Endodermal cell (in vitro differentiated cells): ENCODE measurements around the gene MAST3. TPM values are rescaled to one million over a fixed set of nuclear protein-coding genes. Genes with fewer than 3 reads are reported as not detected.

ENCODE experiments used
- DNase-seq: peaks from one replicate; pipeline ENCODE4 v3.0.0-alpha.2; 2017
- H3K27ac ChIP-seq: 2 replicates; pipeline ENCODE4 v1.5.1; 2013; ENCODE audit warnings: mild to moderate bottlenecking, low read depth, low read length, moderate library complexity
- H3K27me3 ChIP-seq: 2 replicates; pipeline ENCODE4 v1.6.1; 2013; ENCODE audit warnings: mild to moderate bottlenecking, low read length, moderate library complexity; ENCODE audit not compliant: insufficient read depth, control insufficient read depth, poor library complexity, severe bottlenecking
- H3K36me3 ChIP-seq: 2 replicates; pipeline ENCODE4 v1.7.0; 2013; ENCODE audit warnings: mild to moderate bottlenecking, low read length, moderate library complexity; ENCODE audit not compliant: control insufficient read depth, insufficient read depth
- H3K4me1 ChIP-seq: one replicate; pipeline ENCODE4 v1.7.0; 2013; ENCODE audit warnings: low read length; ENCODE audit not compliant: control insufficient read depth, insufficient read depth
- H3K4me3 ChIP-seq: 2 replicates; pipeline ENCODE4 v1.5.1; 2013; ENCODE audit warnings: mild to moderate bottlenecking, low read length, moderate library complexity
- H3K9ac ChIP-seq: 2 replicates; pipeline ENCODE4 v1.6.1; 2013; ENCODE audit warnings: mild to moderate bottlenecking, low read length, moderate library complexity; ENCODE audit not compliant: poor library complexity, severe bottlenecking; ENCODE audit errors: extremely low read depth
- H3K9me3 ChIP-seq: 2 replicates; pipeline ENCODE4 v1.6.1; 2013; ENCODE audit warnings: mild to moderate bottlenecking, low read length, moderate library complexity; ENCODE audit not compliant: control insufficient read depth
- H3K27ac Mint-ChIP-seq: 2 replicates; pipeline ENCODE4 v1.8.0; 2020; ENCODE audit warnings: mixed read lengths
- H3K27me3 Mint-ChIP-seq: 2 replicates; pipeline ENCODE4 v1.8.0; 2021; ENCODE audit warnings: mild to moderate bottlenecking, mixed read lengths; ENCODE audit not compliant: insufficient read depth
- H3K36me3 Mint-ChIP-seq: 2 replicates; pipeline ENCODE4 v1.8.0; 2020; ENCODE audit warnings: low read depth, mixed read lengths
- H3K4me1 Mint-ChIP-seq: 2 replicates; pipeline ENCODE4 v1.8.0; 2020; ENCODE audit warnings: mixed read lengths
- H3K4me3 Mint-ChIP-seq: 2 replicates; pipeline ENCODE4 v1.8.0; 2020; ENCODE audit warnings: mild to moderate bottlenecking, moderate library complexity, mixed read lengths
- H3K9me3 Mint-ChIP-seq: 2 replicates; pipeline ENCODE4 v1.8.0; 2020; ENCODE audit warnings: mild to moderate bottlenecking, mixed read lengths
- CTCF ChIP-seq: fragments of 200-600 bp; sonication (generic); conservative IDR thresholded peaks from 2 replicates; pipeline ENCODE4 v1.5.0; 2021; ENCODE audit warnings: antibody characterized with exemption, mild to moderate bottlenecking
- WGBS, 2 experiments: methylation state at CpG; one replicate each; pipeline versions ENCODE4 v1.1.5 to v1.1.7; 2013; ENCODE audit warnings: missing lambda C conversion rate in 2 of 2, mixed read lengths in 1 of 2; ENCODE audit not compliant: insufficient coverage in 1 of 2, insufficient read length in 1 of 2; 5-methylcytosine and 5-hydroxymethylcytosine counted together
- total RNA-seq, 2 donors: library from RNA; stranded (reverse); fragmentation: NEBNext Ultra II Directional in 1 of 2; extraction: Animal tissue kit (Norgen Biotek cat#: 25700) in 1 of 2; gene quantifications; 2 replicates in 1 of 2; 3 replicates in 1 of 2; pipeline ENCODE4 v1.2.1, GENCODE V29; 2021

The MAST3 gene
- total RNA-seq, 2 donors from 2014 or later, result 13.0 to 15.1 TPM

DNA sequence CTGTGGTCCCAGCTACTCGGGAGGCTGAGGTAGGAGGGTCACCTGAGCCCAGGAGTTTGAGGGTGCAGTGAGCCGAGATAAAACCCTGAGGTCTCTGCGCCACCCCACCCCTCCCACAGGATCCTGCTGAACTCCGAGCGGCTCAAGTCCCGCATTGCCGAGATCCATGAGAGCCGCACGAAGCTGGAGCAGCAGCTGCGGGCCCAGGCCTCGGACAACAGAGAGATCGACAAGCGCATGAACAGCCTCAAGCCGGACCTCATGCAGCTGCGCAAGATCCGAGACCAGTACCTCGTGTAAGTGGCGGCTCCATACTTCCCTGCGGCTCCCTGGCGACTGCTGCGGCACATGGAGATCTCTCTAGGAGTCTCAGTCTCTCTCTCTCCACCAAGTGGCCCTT lies 69.4 kb downstream of the MAST3 start:
- no peak for TF ChIP-seq CTCF
- WGBS, 2 experiments, result 96% methylated on average over 20 to 21 of the region's 21 CpGs
- no peaks in the 10 kb centered on the region for H3K4me1 Mint-ChIP-seq

GRCh38 chr19:18167975-18168645 lies 70.5 kb downstream of the MAST3 start:
- Mint-ChIP-seq H3K9me3 (no peaks in the 10 kb centered on the region), H3K36me3 (peaks cover 57% of the 10 kb centered on the region), H3K4me1 (no peaks in the 10 kb centered on the region), H3K27ac (peak overlapping the region; percentile 48), H3K27me3 (no peaks in the 10 kb centered on the region), H3K4me3 (no peak overlapping the region)
- H3K9me3 ChIP-seq, result no peaks in the 10 kb centered on the region
- no peaks in the 10 kb centered on the region for H3K27me3 ChIP-seq
- TF ChIP-seq CTCF, result peak; percentile 84
- H3K9ac ChIP-seq, result no peak overlapping the region
- H3K4me3 ChIP-seq, result no peak overlapping the region
- H3K36me3 ChIP-seq, result peaks cover 34% of the 10 kb centered on the region
- no peaks in the 10 kb centered on the region for H3K4me1 ChIP-seq
- peak; percentile 84 for DNase-seq
- H3K27ac ChIP-seq, result no peak overlapping the region
- 77 to 92% methylated on average over 8 to 14 of the region's 14 CpGs for WGBS, 2 experiments

More for the DNA sequence above, 69.4 kb downstream of the MAST3 start:
- Mint-ChIP-seq H3K9me3 (no peaks in the 10 kb centered on the region), H3K4me3 (no peak overlapping the region), H3K27me3 (no peaks in the 10 kb centered on the region), H3K36me3 (peaks cover 62% of the 10 kb centered on the region), H3K27ac (no peak overlapping the region)
- Histone ChIP-seq H3K4me3 (no peak overlapping the region), H3K36me3 (peaks cover 43% of the 10 kb centered on the region), H3K9me3 (no peaks in the 10 kb centered on the region), H3K9ac (no peak overlapping the region), H3K4me1 (no peaks in the 10 kb centered on the region), H3K27me3 (no peaks in the 10 kb centered on the region), H3K27ac (no peak overlapping the region)
- DNase-seq, result no peak

DNA sequence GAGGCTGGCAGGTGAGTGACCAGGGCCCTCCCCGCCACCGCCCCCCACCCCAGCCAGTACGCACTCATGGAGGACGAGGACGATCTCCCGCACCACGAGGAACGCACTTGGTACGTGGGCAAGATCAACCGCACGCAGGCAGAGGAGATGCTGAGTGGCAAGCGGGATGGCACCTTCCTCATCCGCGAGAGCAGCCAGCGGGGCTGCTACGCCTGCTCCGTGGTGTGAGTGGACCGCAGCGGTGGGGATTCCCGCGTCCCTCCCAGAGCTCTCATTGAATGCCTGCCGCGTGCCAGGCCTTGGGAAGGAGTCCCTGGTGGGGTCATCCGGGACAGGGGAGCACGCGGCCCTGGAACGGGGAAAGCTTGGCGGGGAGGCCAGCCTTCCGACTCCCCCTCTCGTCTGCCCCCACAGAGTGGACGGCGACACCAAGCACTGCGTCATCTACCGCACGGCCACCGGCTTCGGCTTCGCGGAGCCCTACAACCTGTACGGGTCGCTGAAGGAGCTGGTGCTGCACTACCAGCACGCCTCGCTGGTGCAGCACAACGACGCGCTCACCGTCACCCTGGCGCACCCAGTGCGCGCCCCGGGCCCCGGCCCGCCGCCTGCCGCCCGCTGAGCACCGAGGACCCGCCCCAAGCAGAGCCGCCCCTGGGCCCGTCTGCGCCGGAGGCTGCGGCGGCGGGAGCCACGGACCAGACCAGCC lies 71.2 kb downstream of the MAST3 start:
- no peak overlapping the region for H3K9ac ChIP-seq
- H3K9me3 ChIP-seq, result no peaks in the 10 kb centered on the region
- no peak for DNase-seq
- TF ChIP-seq CTCF, result no peak
- H3K27ac Mint-ChIP-seq, result no peak overlapping the region
- H3K27ac ChIP-seq, result no peak overlapping the region
- H3K27me3 Mint-ChIP-seq, result no peaks in the 10 kb centered on the region
- H3K4me3 ChIP-seq, result no peak overlapping the region
- H3K4me1 ChIP-seq, result peaks cover 3% of the 10 kb centered on the region
- no peaks in the 10 kb centered on the region for H3K9me3 Mint-ChIP-seq
- peaks cover 1% of the 10 kb centered on the region for H3K27me3 ChIP-seq
- H3K36me3 Mint-ChIP-seq, result peaks cover 51% of the 10 kb centered on the region
- H3K4me3 Mint-ChIP-seq, result no peak overlapping the region
- 95 to 97% methylated on average over 48 to 66 of the region's 66 CpGs for WGBS, 2 experiments
- H3K4me1 Mint-ChIP-seq, result no peaks in the 10 kb centered on the region
- H3K36me3 ChIP-seq, result peaks cover 29% of the 10 kb centered on the region
